GM12891 (cell line): Measurements from ENCODE around the gene PIR. TPM values are rescaled to one million over a fixed set of nuclear protein-coding genes. Genes with fewer than 3 reads are reported as not detected.

Source experiments
- DNase-seq: peaks from one replicate; pipeline ENCODE4 v3.0.0; 2011; ENCODE audit warnings: low spot score; ENCODE audit not compliant: insufficient read length
- FAIRE-seq: peaks from 2 replicates; lab custom pipeline; 2011; peaks lifted over from hg19 to GRCh38; lab: Jason Lieb, UNC
- PAX5 ChIP-seq: IDR thresholded peaks from 2 replicates; pipeline ENCODE4 v1.6.1; 2011; ENCODE audit warnings: low read length, moderate library complexity, mild to moderate bottlenecking; ENCODE audit not compliant: insufficient read depth, severe bottlenecking
- POLR2A ChIP-seq: IDR thresholded peaks from 2 replicates; pipeline ENCODE4 v1.6.1; 2011; ENCODE audit warnings: low read depth, low read length, control low read depth
- POLR2AphosphoS5 ChIP-seq: IDR thresholded peaks from 2 replicates; pipeline ENCODE4 v1.6.1; 2011; ENCODE audit warnings: low read depth, low read length, control low read depth
- POU2F2 ChIP-seq: IDR thresholded peaks from 2 replicates; pipeline ENCODE4 v1.6.1; 2011; ENCODE audit warnings: low read depth, mild to moderate bottlenecking, control low read depth, low read length, moderate library complexity
- SPI1 ChIP-seq: IDR thresholded peaks from 2 replicates; pipeline ENCODE4 v1.6.1; 2011; ENCODE audit warnings: low read depth, low read length, control low read depth
- TAF1 ChIP-seq: IDR thresholded peaks from 2 replicates; pipeline ENCODE4 v1.6.1; 2011; ENCODE audit warnings: low read depth, low read length, control low read depth
- polyA plus RNA-seq: library from polyadenylated mRNA; unstranded; fragments of >200 nt; gene quantifications from one replicate; pipeline ENCODE4 v1.2.1, GENCODE V29; 2012; ENCODE audit warnings: low read depth, missing spikeins, inconsistent platforms; ENCODE audit not compliant: missing spikeins

PIR gene
- 5.5 TPM for polyA plus RNA-seq

- peak; percentile 84 for FAIRE-seq
- peak; percentile 28 for DNase-seq
- TF ChIP-seq SPI1, result no peak
- TF ChIP-seq POLR2A, result no peak
- no peak for TF ChIP-seq POU2F2
- no peak for TF ChIP-seq TAF1
- TF ChIP-seq PAX5, result no peak
- TF ChIP-seq POLR2AphosphoS5, result no peak
Observed at GRCh38 chrX:15493118-15493962, at the start of gene PIR. Gene PIR (minus strand): TSS chrX:15493333. CDS start chrX:15491257, 2,076 bp downstream.

- DNase-seq (no peak), FAIRE-seq (no peak)
- TF ChIP-seq SPI1 (no peak), POLR2AphosphoS5 (no peak), POU2F2 (no peak), POLR2A (no peak), PAX5 (no peak), TAF1 (no peak)
Observed at GRCh38 chrX:15530318-15530717, 37.2 kb upstream of the PIR start.

GRCh38 chrX:15529165-15529564 lies 36.0 kb upstream of the PIR start:
- DNase-seq, result no peak
- no peak for TF ChIP-seq POLR2AphosphoS5
- TF ChIP-seq POLR2A, result no peak
- TF ChIP-seq POU2F2, result no peak
- TF ChIP-seq TAF1, result no peak
- no peak for TF ChIP-seq PAX5
- no peak for TF ChIP-seq SPI1
- no peak for FAIRE-seq

- no peak for TF ChIP-seq PAX5
- no peak for TF ChIP-seq POLR2AphosphoS5
- TF ChIP-seq SPI1, result no peak
- TF ChIP-seq TAF1, result no peak
- no peak for TF ChIP-seq POU2F2
- no peak for TF ChIP-seq POLR2A
- FAIRE-seq (no peak), DNase-seq (no peak)
Observed at GRCh38 chrX:15525664-15526416, 32.7 kb upstream of the PIR start.

- DNase-seq (no peak), FAIRE-seq (no peak)
- TF ChIP-seq PAX5 (no peak), SPI1 (no peak), POU2F2 (no peak), POLR2AphosphoS5 (no peak), TAF1 (no peak)
Observed at GRCh38 chrX:15524417-15524816, 31.3 kb upstream of the PIR start.

GRCh38 chrX:15523088-15523487 lies 30.0 kb upstream of the PIR start:
- DNase-seq, result no peak
- FAIRE-seq, result no peak
- TF ChIP-seq POLR2AphosphoS5 (no peak), SPI1 (no peak), PAX5 (no peak), TAF1 (no peak), POLR2A (no peak), POU2F2 (no peak)

GRCh38 chrX:15522464-15522863 lies 29.3 kb upstream of the PIR start:
- no peak for FAIRE-seq
- no peak for DNase-seq
- no peak for TF ChIP-seq PAX5
- no peak for TF ChIP-seq POLR2A
- no peak for TF ChIP-seq SPI1
- TF ChIP-seq POU2F2, result no peak
- TF ChIP-seq TAF1, result no peak
- no peak for TF ChIP-seq POLR2AphosphoS5

- DNase-seq, result no peak
- FAIRE-seq, result no peak
- TF ChIP-seq SPI1 (no peak), POU2F2 (no peak), POLR2AphosphoS5 (no peak), POLR2A (no peak), TAF1 (no peak), PAX5 (no peak)
Observed at GRCh38 chrX:15515931-15516330, 22.8 kb upstream of the PIR start.

- DNase-seq (no peak), FAIRE-seq (no peak)
- TF ChIP-seq SPI1 (no peak), POLR2AphosphoS5 (no peak), PAX5 (no peak), POLR2A (no peak), TAF1 (no peak), POU2F2 (no peak)
Observed at GRCh38 chrX:15514279-15514678, 21.1 kb upstream of the PIR start.
